Uterus (tissue), 4 donors: ENCODE results near the gene CDH4. TPM values are rescaled to one million over a fixed set of nuclear protein-coding genes. Genes with fewer than 3 reads are reported as not detected.

Experiments used
- DNase-seq, 2 donors: peaks; one replicate each; pipeline ENCODE4 v3.0.0-alpha.2; 2019 to 2020
- H3K27ac ChIP-seq, 2 donors: fragments of 200-600 bp; sonication (generic); 1 replicate in 1 of 2; 2 replicates in 1 of 2; pipeline ENCODE4 v1.5.1; 2016 to 2018
- H3K27me3 ChIP-seq, 2 donors: fragments of 200-600 bp; sonication (generic); one replicate each; pipeline ENCODE4 v1.5.1; 2018 to 2019; ENCODE audit warnings: control low read depth in 1 of 2
- H3K36me3 ChIP-seq, 2 donors: fragments of 200-600 bp; sonication (generic); one replicate each; pipeline ENCODE4 v1.5.1; 2019; ENCODE audit warnings: control low read depth in 1 of 2
- H3K4me1 ChIP-seq, 2 donors: fragments of 200-600 bp; sonication (generic); one replicate each; pipeline ENCODE4 v1.5.1; 2018 to 2019; ENCODE audit warnings: control low read depth in 1 of 2
- H3K4me3 ChIP-seq, 2 donors: fragments of 200-600 bp; sonication (generic); 1 replicate in 1 of 2; 2 replicates in 1 of 2; pipeline ENCODE4 v1.5.1; 2018 to 2019; ENCODE audit warnings: mild to moderate bottlenecking in 1 of 2
- H3K9me3 ChIP-seq, 2 donors: fragments of 200-600 bp; sonication (generic); one replicate each; pipeline ENCODE4 v1.5.1; 2019; ENCODE audit warnings: control low read depth in 1 of 2
- POLR2A ChIP-seq, 2 donors: fragments of 450-650 bp; IDR thresholded peaks; one replicate each; pipeline ENCODE4 v1.6.1; 2016; ENCODE audit warnings: antibody characterized with exemption in 2 of 2, mild to moderate bottlenecking in 1 of 2, moderate library complexity in 1 of 2
- intact Hi-C: fragments of 100-400 bp; cut with DNase I; formaldehyde crosslinking; loops from one replicate; pipeline ENCODE4 v1.15.1; 2023; ENCODE audit warnings: low total_unique reads
- total RNA-seq, 4 donors: library from RNA; depleted of rRNA in 3 of 4; stranded (reverse); fragments of >200 nt in 3 of 4; gene quantifications; one replicate each; pipeline versions ENCODE4 v1.1.0 to v1.2.4, GENCODE V29; 2014 to 2023
- TF ChIP-seq, protein P1 (sequence below), 4 experiments: fragments of 200-600 bp in 2 of 4; fragments of 450-650 bp in 2 of 4; sonication (generic) in 2 of 4; IDR thresholded peaks; one replicate each; pipeline ENCODE4 v1.5.1; 2016 to 2019; ENCODE audit warnings: antibody characterized with exemption in 4 of 4, mild to moderate bottlenecking in 2 of 4, moderate library complexity in 1 of 4
- donor health status: DM: yes; HTN: yes; CAD: no.

Gene CDH4
- total RNA-seq, 4 donors from 2014 or later, result under 0.01 to 0.55 TPM; not detected in 2

DNA sequence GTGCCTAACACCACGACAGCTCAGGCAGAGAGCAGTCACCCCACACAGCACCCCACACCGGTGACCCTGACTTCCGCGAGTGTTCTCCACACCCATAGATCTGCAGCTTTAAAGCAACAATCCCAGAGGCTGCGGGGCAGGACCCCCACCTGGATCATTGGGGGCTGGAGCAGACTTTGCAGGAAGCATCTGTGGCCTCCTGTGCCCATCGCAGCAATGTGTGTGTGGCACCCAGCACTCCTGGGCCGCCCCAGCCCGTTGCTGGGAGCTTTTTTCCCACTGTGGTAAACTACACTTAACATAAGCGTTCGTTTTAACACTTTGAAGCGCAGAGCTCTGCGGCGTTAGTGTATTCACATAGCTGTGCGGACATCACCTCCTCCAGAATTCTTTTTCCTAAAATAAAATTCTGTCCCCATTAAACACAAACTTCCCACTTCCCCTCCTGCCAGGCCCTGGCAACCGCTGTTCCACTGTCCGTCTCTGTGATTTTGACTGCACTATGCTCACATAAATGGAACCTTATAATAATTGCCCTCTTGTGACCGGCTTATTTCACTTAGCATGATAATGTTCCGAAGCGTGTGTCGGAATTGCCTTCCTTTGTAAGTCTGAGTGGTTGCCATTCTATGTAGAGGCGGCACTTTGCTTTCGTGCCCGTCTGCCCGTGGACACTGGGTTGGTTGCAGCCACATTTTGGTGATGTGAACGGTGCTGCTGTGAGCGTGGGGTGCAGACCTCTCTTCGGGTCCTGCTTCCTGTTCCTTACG lies 382.5 kb downstream of the CDH4 start:
- Histone ChIP-seq H3K4me1 (no peaks in the 10 kb centered on the region), H3K36me3 (no peaks in the 10 kb centered on the region), H3K27ac (no peak overlapping the region), H3K27me3 (no peaks in the 10 kb centered on the region), H3K4me3 (no peak overlapping the region), H3K9me3 (no peaks in the 10 kb centered on the region)
- TF ChIP-seq, protein P1, sequence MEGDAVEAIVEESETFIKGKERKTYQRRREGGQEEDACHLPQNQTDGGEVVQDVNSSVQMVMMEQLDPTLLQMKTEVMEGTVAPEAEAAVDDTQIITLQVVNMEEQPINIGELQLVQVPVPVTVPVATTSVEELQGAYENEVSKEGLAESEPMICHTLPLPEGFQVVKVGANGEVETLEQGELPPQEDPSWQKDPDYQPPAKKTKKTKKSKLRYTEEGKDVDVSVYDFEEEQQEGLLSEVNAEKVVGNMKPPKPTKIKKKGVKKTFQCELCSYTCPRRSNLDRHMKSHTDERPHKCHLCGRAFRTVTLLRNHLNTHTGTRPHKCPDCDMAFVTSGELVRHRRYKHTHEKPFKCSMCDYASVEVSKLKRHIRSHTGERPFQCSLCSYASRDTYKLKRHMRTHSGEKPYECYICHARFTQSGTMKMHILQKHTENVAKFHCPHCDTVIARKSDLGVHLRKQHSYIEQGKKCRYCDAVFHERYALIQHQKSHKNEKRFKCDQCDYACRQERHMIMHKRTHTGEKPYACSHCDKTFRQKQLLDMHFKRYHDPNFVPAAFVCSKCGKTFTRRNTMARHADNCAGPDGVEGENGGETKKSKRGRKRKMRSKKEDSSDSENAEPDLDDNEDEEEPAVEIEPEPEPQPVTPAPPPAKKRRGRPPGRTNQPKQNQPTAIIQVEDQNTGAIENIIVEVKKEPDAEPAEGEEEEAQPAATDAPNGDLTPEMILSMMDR (IDR thresholded peaks at IDR 0.05), result no peak
- no peak for TF ChIP-seq POLR2A (IDR thresholded peaks at IDR 0.05)
- intact Hi-C loops, result no loop called here
- DNase-seq, result no peak

DNA sequence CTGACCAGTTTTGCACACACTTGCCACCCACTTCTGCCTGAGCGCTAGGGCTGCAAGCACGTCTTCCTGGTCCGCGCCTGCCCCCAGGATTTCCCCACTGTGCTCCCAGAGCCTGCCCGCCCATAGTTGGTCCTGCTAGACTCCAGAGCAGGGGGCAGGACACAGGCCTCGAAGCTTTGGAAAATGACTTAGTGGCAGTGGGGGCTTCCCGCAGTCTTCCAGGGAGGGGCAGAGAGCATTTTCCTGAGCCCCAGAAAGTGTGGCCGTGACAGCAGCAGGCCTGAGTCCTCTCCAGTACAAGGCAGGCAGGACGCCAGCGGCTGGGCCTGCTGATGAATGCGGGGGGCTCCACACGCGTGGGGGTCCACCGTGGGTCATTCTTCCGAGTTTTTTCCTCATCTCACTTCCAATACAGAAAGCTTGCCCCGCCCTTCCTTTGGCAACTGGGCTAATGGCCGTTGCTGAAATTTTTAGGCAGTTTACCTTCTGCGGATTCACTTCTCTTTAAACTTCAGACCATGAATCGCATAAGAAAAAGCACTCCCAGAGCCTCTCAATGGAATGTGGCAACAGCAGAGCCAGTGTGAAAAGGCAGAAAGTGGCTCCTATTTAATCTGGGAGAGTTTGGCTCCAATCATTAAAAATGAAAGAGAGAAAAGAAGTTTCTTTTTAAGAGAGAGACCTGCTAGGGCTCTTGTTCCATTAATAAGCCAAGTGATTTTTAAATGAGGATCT lies 383.8 kb downstream of the CDH4 start:
- no peaks in the 10 kb centered on the region for H3K4me1 ChIP-seq
- TF ChIP-seq, protein P1 (IDR thresholded peaks at IDR 0.05), result no peak
- TF ChIP-seq POLR2A (IDR thresholded peaks at IDR 0.05), result no peak
- DNase-seq, result no peak
- no peaks in the 10 kb centered on the region for H3K36me3 ChIP-seq
- no peaks in the 10 kb centered on the region for H3K9me3 ChIP-seq
- H3K4me3 ChIP-seq, result no peak overlapping the region
- intact Hi-C loops, result no loop called here
- no peak overlapping the region for H3K27ac ChIP-seq
- H3K27me3 ChIP-seq, result no peaks in the 10 kb centered on the region

DNA sequence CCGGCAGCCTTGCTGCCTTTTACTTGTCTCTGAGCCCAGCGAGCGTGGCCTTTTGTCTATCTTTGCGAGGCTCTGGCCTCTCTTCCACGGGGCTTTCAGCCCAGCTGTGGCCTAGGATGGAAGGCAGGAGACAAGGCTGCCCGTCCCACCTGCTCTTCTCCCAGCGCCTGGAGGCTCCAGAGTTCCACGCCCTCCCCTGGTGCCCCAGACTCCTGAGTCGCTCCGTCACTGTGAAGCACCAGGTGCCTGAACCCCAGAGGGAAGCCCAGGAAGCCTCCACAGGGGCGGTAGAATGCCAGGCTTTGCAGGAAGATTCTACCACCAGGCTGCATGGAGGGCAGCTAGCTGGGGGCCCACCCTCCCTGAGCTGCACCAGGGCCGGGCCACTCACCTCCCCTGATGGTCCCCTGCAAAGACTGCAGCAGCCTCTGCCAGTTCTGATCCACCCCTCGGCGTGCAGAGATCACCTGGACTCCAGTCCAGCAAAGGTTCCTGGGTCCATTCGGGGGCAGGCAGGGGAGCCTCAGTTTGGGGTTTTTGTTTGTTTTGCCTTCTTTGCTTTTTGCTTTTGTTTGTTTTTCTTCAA lies 384.6 kb downstream of the CDH4 start:
- TF ChIP-seq, protein P1 (IDR thresholded peaks at IDR 0.05), result no peak
- no peak for TF ChIP-seq POLR2A (IDR thresholded peaks at IDR 0.05)
- Histone ChIP-seq H3K27me3 (no peaks in the 10 kb centered on the region), H3K4me1 (no peaks in the 10 kb centered on the region), H3K4me3 (no peak overlapping the region), H3K9me3 (no peaks in the 10 kb centered on the region), H3K27ac (no peak overlapping the region), H3K36me3 (no peaks in the 10 kb centered on the region)
- no peak for DNase-seq
- intact Hi-C loops, result no loop called here

DNA sequence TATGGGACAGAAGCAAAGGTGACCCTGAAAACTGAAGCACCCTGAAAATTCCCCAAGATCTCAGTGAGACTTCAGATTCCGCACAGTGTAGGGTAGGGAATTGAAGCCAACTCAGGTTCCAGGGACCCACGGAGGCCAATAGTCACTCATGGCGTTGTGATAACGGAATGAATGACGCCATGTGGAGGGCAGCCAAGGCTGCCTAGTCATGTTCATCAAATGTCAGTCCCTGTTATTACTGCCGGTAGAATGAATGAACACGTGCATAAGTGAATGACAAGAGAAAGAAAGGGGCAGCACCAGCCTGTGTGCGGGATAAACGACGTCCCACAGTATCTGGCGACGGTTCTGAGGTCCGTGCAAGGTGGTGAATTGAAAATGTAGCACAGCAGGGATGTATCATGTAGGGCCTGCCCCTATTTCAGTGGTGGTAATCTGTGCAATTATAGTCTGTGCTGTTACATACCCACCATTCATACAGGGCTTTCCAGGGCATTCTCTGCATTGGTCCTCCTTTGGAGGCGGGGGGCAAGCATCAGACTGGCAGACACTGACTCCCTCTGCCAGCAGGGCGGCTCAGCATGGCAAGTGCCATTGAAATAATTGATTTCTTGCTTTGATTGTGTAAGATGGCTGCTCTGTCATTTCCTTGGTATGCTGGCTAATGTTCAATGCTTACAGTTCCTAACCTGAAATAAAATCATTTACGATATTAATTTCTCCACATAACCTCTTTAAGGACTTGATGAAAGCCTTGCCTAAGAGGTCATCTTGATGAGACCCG lies 386.9 kb downstream of the CDH4 start:
- H3K27ac ChIP-seq, result no peak overlapping the region
- no peaks in the 10 kb centered on the region for H3K36me3 ChIP-seq
- intact Hi-C loops, result no loop called here
- DNase-seq, result no peak
- no peaks in the 10 kb centered on the region for H3K9me3 ChIP-seq
- no peak for TF ChIP-seq POLR2A (IDR thresholded peaks at IDR 0.05)
- TF ChIP-seq, protein P1 (IDR thresholded peaks at IDR 0.05), result no peak
- H3K4me3 ChIP-seq, result no peak overlapping the region
- no peaks in the 10 kb centered on the region for H3K4me1 ChIP-seq
- H3K27me3 ChIP-seq, result no peaks in the 10 kb centered on the region
